Colonic mucosa (tissue), 4 donors: ENCODE data around the gene DNMT3A. TPM values are rescaled to one million over a fixed set of nuclear protein-coding genes. Genes with fewer than 3 reads are reported as not detected.

Experiments used
- DNase-seq: peaks from one replicate; pipeline ENCODE4 v3.0.0-alpha.2; 2020
- H3K27ac ChIP-seq: fragments of 200-600 bp; one replicate; pipeline ENCODE4 v1.8.0; 2021
- H3K27me3 ChIP-seq: fragments of 200-600 bp; one replicate; pipeline ENCODE4 v1.8.0; 2021
- H3K36me3 ChIP-seq: fragments of 200-600 bp; one replicate; pipeline ENCODE4 v1.8.0; 2021
- H3K4me1 ChIP-seq: fragments of 200-600 bp; one replicate; pipeline ENCODE4 v1.8.0; 2021; ENCODE audit warnings: mild to moderate bottlenecking
- H3K4me3 ChIP-seq: fragments of 200-600 bp; one replicate; pipeline ENCODE4 v1.8.0; 2021
- H3K9ac ChIP-seq, 2 donors: one replicate each; pipeline ENCODE4 v1.7.0; 2013; ENCODE audit warnings: control low read depth in 2 of 2, low read depth in 2 of 2, low read length in 2 of 2
- H3K9me3 ChIP-seq: fragments of 200-600 bp; one replicate; pipeline ENCODE4 v1.8.0; 2021
- CTCF ChIP-seq: fragments of 200-600 bp; IDR thresholded peaks from one replicate; pipeline ENCODE4 v1.8.0; 2022; ENCODE audit warnings: antibody characterized with exemption, mild to moderate bottlenecking
- intact Hi-C: fragments of 100-400 bp; cut with DNase I; formaldehyde crosslinking; loops from one replicate; pipeline ENCODE4 v1.14.1; 2022
- total RNA-seq, 2 donors: library from RNA; stranded (reverse); fragmentation: NEBNext Ultra II Directional in 1 of 2; extraction: Animal tissue kit (Norgen Biotek cat#: 25700) in 1 of 2; gene quantifications; one replicate each; pipeline ENCODE4 v1.2.1, GENCODE V29; 2021
- donor health status: healthy.
- donor health status: DM: no; HTN: no; CAD: no.
- donor health status: DM: no; HTN: no; CAD: no.

The DNMT3A gene
- total RNA-seq, 2 donors from 2014 or later = 30.8 to 44.5 TPM

DNA sequence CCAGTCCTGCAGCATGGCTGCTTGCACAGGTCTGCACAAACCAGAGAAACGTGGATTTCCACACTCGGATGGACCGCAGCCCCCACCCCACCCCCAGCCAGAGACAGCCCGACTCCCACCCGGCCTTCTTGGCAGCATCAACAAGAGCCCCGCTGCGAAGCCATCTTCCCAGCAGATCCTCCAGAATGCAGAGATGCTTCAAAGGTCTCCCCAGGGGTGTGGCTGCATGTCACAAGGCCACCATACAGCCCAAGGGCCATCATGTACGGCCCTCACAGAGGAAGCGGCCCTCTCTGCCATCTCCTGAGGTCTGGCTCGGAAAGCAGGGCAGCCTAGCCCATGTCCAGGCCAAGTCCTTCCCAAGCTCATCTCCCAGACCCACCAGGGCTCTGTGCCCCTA is 11.5 kb downstream of the DNMT3A start:
- no peak for TF ChIP-seq CTCF
- no peak overlapping the region for H3K4me3 ChIP-seq
- no peak overlapping the region for H3K9ac ChIP-seq
- no peaks in the 10 kb centered on the region for H3K9me3 ChIP-seq
- intact Hi-C loops = no loop called here
- no peaks in the 10 kb centered on the region for H3K4me1 ChIP-seq
- no peaks in the 10 kb centered on the region for H3K27me3 ChIP-seq
- H3K27ac ChIP-seq = no peak overlapping the region
- H3K36me3 ChIP-seq = no peaks in the 10 kb centered on the region
- DNase-seq = no peak

DNA sequence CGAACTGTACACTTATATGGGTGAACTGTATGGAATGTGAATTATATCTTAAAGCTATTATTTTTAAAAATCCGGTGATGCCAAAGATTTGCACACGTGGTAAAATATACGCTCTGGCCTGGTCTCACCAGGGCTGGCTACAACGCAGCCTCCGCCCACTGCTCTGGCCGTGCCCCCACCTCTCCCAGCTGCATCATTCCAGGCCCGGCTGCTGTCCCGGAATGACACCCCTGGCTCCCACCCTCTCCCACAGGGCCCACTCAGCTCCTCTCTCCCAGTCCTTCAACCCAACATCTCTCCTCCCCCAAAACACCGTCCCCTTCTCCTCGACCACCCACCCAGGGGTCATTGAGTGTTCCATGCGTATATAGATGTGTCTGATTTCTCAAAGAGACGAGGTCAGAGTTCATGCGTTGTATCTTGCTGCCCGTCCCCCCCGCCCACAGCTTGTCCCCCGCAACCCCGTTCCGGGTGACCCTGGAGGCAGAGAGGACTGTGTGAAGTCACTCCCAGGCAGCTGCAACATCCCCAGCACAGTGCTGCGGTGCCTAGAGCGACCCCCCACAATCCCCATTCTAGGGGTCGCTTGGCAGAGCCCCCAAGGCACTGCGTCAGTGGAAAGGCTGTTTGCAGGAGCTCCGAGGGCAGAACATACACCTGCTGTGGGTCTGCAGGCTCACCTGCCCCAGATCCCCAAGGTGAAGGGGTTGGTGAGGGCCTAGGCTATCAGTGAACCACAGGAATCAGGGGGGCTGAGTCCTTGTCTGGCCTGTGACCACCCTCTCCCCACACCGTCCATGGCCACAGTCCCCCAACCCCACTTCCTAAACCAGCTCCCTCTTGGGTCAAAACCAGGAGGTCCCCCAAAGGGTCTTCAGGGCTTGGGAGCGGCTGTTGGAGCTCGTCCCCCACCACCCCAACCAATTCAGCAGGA is 13.3 kb downstream of the DNMT3A start:
- intact Hi-C loops = no loop called here
- H3K4me1 ChIP-seq = no peaks in the 10 kb centered on the region
- TF ChIP-seq CTCF = no peak
- no peaks in the 10 kb centered on the region for H3K9me3 ChIP-seq
- H3K27ac ChIP-seq = no peak overlapping the region
- H3K36me3 ChIP-seq = no peaks in the 10 kb centered on the region
- no peaks in the 10 kb centered on the region for H3K27me3 ChIP-seq
- no peak overlapping the region for H3K4me3 ChIP-seq
- no peak for DNase-seq
- H3K9ac ChIP-seq = no peak overlapping the region

DNA sequence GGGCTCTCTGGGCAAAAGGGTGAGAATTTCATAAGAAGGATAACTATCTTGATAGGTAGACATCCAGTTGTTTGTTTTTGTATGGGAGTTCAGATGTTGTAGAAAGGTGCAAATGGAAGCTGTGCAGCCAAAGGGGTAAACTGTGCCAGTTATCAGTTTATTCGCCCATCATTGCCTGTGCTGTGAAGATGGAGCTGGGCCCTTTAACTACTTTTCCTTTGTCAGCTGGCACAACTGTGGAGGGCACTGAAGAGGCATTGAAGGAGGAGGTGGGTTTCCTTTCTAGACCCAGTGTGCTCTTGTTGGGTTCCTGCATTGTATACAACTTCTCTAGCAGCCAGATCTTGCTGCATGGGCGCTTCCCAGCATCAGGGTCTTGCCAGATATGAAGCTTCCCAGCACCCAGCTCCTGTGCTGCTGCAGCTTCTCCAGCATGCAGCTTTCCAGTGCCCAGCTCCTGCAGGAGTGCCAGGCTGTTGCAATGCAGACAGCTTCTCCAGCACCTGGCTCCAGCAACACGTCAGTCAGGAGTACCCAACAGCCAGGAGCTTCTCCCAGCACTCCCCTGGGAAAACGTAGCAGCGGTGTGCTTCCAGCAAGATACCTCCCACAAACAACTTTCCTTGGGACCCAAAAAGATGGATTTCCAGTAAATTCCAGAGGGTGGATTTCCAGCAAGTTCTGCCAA is 15.3 kb downstream of the DNMT3A start:
- no peaks in the 10 kb centered on the region for H3K9me3 ChIP-seq
- H3K27ac ChIP-seq = no peak overlapping the region
- no peaks in the 10 kb centered on the region for H3K4me1 ChIP-seq
- no peak for DNase-seq
- H3K9ac ChIP-seq = no peak overlapping the region
- H3K4me3 ChIP-seq = no peak overlapping the region
- intact Hi-C loops = no loop called here
- H3K36me3 ChIP-seq = no peaks in the 10 kb centered on the region
- TF ChIP-seq CTCF = no peak
- no peaks in the 10 kb centered on the region for H3K27me3 ChIP-seq

GRCh38 chr2:25324905-25325592 is 16.7 kb downstream of the DNMT3A start:
- TF ChIP-seq CTCF = no peak
- H3K9ac ChIP-seq = no peak overlapping the region
- no peak for DNase-seq
- no peak overlapping the region for H3K27ac ChIP-seq
- no peaks in the 10 kb centered on the region for H3K4me1 ChIP-seq
- no peaks in the 10 kb centered on the region for H3K27me3 ChIP-seq
- intact Hi-C loops = no loop called here
- no peaks in the 10 kb centered on the region for H3K36me3 ChIP-seq
- no peaks in the 10 kb centered on the region for H3K9me3 ChIP-seq
- no peak overlapping the region for H3K4me3 ChIP-seq

DNA sequence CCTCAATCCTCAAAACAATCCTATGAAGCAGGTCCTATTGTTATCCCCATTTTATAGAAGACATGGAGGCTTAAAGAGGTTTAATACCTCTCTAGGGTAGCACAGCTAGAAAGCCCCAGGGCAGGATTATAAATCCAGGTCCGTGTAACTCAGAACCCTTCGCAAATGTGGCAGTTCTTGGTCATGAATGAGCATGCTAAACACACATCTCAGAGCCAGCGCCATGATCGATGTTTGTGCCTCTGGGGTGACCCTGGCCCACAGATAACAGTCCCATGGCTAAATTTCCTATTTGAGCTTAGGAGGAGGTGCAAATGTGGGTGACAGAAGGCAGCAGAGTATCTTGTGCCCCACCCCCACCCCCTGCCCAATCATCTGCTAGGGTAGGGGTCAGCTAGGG is 17.5 kb downstream of the DNMT3A start:
- no peak for DNase-seq
- H3K36me3 ChIP-seq = no peaks in the 10 kb centered on the region

More for the DNA sequence above, 17.5 kb downstream of the DNMT3A start:
- no peaks in the 10 kb centered on the region for H3K4me1 ChIP-seq
- no peak overlapping the region for H3K4me3 ChIP-seq
- TF ChIP-seq CTCF = no peak
- no peak overlapping the region for H3K27ac ChIP-seq
- intact Hi-C loops = no loop called here
- H3K9ac ChIP-seq = no peak overlapping the region
- H3K9me3 ChIP-seq = no peaks in the 10 kb centered on the region
- H3K27me3 ChIP-seq = no peaks in the 10 kb centered on the region
